ENCODE results near the gene FNDC3A.
"Not testable (repeated sequence)": the region's sequence is repeated elsewhere in the genome, so short reads cannot be mapped to it uniquely, and the experiment has no call there.

FNDC3A gene

GRCh38 chr13:49082653-49083536, 107.2 kb downstream of the FNDC3A start:
- no peak for DNase-seq (ENCODE audit: low spot score)

- DNase-seq (ENCODE audit: low spot score) = no peak
Measured at GRCh38 chr13:49084961-49085360, 109.2 kb downstream of the FNDC3A start.

- DNase-seq (ENCODE audit: low spot score) = no peak
Measured at GRCh38 chr13:49086722-49087121, 111.0 kb downstream of the FNDC3A start.

- no peak for DNase-seq (ENCODE audit: low spot score)
Measured at GRCh38 chr13:49093376-49093775, 117.7 kb downstream of the FNDC3A start.

- no peak for DNase-seq (ENCODE audit: low spot score)
Measured at GRCh38 chr13:49097374-49097773, 121.7 kb downstream of the FNDC3A start.

- no peak for DNase-seq (ENCODE audit: low spot score)
Measured at GRCh38 chr13:49098198-49098597, 122.5 kb downstream of the FNDC3A start.

GRCh38 chr13:49098771-49099512, 123.2 kb downstream of the FNDC3A start:
- DNase-seq (ENCODE audit: low spot score) = no peak

GRCh38 chr13:49099513-49099877, 123.8 kb downstream of the FNDC3A start:
- no peak for DNase-seq (ENCODE audit: low spot score)

- DNase-seq (ENCODE audit: low spot score) = no peak
Measured at GRCh38 chr13:49100637-49101570, 125.2 kb downstream of the FNDC3A start.

- DNase-seq (ENCODE audit: low spot score) = no peak
Measured at GRCh38 chr13:49108196-49108595, 132.5 kb downstream of the FNDC3A start.

- DNase-seq (ENCODE audit: low spot score) = peak; percentile 93
Measured at GRCh38 chr13:49110122-49110912, 134.6 kb downstream of the FNDC3A start.

GRCh38 chr13:49110913-49111170, 135.1 kb downstream of the FNDC3A start:
- DNase-seq (ENCODE audit: low spot score) = no peak

- DNase-seq (ENCODE audit: low spot score) = no peak
Measured at GRCh38 chr13:49112782-49113525, 137.2 kb downstream of the FNDC3A start.

GRCh38 chr13:49113526-49114286, 138.0 kb downstream of the FNDC3A start:
- DNase-seq (ENCODE audit: low spot score) = no peak

GRCh38 chr13:49116873-49117272, 141.2 kb downstream of the FNDC3A start:
- DNase-seq (ENCODE audit: low spot score) = no peak

GRCh38 chr13:49118455-49118854, 142.7 kb downstream of the FNDC3A start:
- not testable (repeated sequence) for DNase-seq (ENCODE audit: low spot score)

GRCh38 chr13:49124693-49125304, 149.1 kb downstream of the FNDC3A start:
- no peak for DNase-seq (ENCODE audit: low spot score)

GRCh38 chr13:49125964-49126524, 150.3 kb downstream of the FNDC3A start:
- no peak for DNase-seq (ENCODE audit: low spot score)

GRCh38 chr13:49132479-49133002, 156.8 kb downstream of the FNDC3A start:
- DNase-seq (ENCODE audit: low spot score) = no peak
